ENCODE measurements around the gene CCDC102B. TPM values are rescaled to one million over a fixed set of nuclear protein-coding genes. Genes with fewer than 3 reads are reported as not detected.

CCDC102B gene
- total RNA-seq, 1 donor from 2014 or later = 4.9 TPM

DNA sequence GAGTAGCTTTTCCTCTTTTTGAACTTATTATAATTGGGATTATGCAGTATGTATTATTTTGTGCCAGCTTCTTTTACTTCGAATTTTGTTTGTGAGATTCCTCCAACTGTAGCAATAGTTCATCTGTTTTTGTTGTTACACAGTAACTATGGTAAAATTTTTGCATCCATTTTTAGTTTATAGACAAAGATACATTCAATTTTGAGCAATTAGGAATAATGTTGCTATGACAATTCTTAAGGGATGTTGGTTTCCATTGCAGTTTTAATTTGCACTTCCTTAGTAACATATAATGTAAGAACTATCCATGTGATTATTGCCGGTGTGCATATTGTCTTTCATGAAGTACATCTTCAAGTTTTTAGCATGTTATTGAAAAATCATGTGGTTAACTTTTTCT, 20.7 kb downstream of the CCDC102B start:
- DNase-seq (no peak), ATAC-seq (no peak)
- intact Hi-C loops (cut with micrococcal nuclease) = no loop called here

DNA sequence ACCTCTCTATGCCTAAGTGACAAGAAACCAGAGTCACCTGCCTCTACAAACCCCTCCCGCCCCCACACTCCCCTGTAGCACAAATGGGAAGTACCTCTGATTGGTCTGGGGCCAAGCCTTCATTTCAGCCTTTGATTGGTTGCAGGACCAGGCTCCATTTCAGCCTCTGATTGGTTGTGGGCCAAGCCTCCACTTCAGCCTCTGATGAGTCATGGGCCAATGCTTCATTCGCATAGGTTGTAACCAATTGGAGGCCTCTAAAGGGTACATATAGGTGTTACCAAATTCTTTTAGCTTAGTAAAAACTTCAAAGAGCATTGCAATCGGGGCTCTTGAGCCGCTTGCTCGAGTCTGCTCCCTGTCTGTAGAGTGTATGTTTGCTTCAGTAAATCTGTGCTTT, 25.0 kb downstream of the CCDC102B start:
- intact Hi-C loops (cut with micrococcal nuclease) = no loop called here
- ATAC-seq = no peak
- no peak for DNase-seq

GRCh38 chr18:68826121-68826520, 28.2 kb downstream of the CCDC102B start:
- no peak for ATAC-seq
- intact Hi-C loops (cut with micrococcal nuclease) = no loop called here
- DNase-seq = no peak

DNA sequence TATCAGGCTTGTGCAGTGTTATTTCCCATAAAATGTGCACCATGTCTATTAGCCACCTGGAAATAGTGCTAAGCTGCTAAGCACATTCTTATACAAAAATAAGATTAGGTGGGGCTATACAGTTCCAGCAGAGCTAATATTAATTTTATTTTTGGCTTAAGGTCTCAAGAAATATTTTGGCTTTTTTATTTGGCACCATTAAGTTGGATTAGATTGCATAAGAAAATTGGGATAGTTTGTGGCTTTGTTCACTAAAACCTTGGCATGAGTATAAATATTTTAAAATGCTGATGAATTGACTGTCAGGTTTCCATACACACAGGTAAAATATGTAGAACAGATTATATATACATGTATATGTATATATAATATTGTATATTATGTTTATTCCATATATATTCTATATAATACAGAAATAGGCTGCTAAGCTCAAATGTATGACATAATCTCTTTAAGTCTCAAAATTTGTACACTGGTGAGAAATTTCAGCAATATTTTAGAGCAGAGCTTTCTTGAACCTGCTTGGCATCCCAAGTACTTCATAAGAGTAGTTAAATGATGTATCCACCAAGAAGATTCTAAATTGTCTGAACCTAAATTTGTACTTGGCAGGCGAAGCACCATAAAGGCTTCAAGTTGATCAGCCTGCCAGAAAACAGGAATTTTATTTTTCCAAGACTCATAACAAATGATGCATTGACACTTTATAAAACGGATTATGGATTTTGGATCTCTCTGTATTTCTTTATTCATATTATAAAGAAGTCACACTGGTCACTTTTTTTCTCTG, 32.6 kb downstream of the CCDC102B start:
- intact Hi-C loops (cut with micrococcal nuclease) = no loop called here
- DNase-seq (no peak), ATAC-seq (no peak)

GRCh38 chr18:68833756-68834155, 35.9 kb downstream of the CCDC102B start:
- ATAC-seq (no peak), DNase-seq (no peak)
- intact Hi-C loops (cut with micrococcal nuclease) = no loop called here

DNA sequence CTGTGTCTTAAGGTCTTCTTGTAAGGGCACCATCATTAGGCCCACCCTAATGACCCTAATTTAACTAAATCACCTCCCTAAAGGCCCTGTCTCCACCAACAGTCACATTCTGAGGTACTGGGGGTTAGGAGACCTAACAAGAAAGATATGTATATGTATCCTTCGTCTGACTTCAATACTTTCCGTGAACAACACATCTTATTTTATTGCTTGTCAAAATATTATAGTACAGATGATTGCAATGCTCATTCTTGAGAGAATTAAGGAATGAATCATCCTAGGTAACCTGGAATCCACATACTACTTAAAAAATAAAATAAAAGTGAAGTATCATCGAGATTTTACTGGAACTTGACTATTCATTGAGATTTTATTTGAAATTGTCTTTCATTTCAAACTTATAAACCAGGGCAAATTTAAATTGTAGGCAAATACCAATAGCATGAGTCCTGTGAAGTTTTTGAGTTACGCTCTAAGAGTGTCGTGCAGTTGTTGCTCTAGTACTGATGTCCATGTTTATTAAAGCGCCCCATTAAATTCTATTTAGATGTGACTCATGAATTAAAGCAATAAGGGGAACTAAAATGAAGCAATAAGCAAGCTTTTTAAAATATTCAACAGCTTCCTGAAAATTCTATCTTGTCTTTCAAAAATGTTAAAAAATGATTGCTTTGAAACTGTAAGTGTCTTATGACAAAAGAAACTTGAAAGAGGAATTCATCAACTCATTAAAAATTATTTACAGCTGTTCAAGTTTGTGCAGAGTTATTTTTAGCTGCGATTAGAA, 40.0 kb downstream of the CCDC102B start:
- ATAC-seq (no peak), DNase-seq (no peak)
- intact Hi-C loops (cut with micrococcal nuclease) = no loop called here

DNA sequence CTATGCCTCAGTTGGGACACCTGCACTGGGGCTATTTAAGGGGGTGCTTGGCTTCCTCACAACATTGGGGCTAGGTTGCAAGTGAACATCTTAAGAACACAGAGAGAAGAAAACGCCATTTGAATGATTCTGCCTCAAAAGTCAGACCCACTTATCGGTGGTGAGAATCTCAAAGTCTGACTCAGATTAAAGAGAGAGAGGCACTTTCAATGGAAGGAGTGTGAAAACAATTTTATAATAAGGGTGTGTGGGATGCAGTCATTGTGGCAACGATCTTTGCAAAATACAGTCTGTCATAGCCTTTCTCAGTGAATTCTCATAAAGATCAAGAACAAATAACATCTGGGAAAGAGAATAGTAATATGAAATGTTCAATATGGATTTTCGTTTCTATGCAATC, 41.8 kb downstream of the CCDC102B start:
- DNase-seq (no peak), ATAC-seq (no peak)
- intact Hi-C loops (cut with micrococcal nuclease) = no loop called here

- DNase-seq = no peak
- ATAC-seq = peak; percentile 47
- intact Hi-C loops (cut with micrococcal nuclease) = no loop called here
Measured at GRCh38 chr18:68840554-68841263, 42.8 kb downstream of the CCDC102B start.

DNA sequence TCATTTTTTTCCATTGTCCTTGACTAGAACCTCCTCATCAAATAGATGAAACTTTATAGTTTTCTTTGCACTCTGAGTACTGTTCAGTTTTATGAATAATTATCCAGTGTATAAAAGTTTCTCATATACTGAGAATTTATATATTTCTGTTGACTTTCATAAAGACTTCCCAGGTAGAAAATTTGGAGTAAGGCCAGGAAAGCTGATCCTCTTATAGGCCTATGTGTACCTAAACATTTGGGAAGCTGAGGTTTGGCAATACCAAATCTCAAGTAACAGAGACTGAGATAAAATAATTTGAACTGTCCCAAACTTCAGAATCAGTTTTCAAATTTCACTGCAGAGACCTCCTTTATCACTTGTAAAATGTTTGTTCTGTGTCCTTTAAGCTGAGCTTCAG, 43.4 kb downstream of the CCDC102B start:
- no peak for ATAC-seq
- no peak for DNase-seq
- intact Hi-C loops (cut with micrococcal nuclease) = no loop called here

DNA sequence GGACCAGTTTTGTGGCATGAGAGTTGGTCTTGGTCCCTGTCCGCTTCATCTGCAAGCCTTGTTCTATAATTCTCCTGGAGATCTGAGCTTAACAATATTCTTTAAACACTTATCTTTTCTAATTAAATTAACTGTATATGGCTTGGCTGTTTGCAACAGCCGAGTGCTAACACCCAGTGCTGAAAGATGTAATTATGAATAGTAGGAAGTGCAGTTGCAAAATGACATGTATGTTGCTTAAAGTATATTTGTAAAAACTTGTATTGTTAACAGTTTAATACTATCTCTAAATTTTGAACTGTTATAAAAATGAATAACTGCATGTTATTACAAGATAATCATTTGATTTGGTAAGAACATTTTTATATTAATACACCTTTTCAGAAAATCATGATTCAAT, 45.1 kb downstream of the CCDC102B start:
- ATAC-seq (no peak), DNase-seq (no peak)
- intact Hi-C loops (cut with micrococcal nuclease) = no loop called here

DNA sequence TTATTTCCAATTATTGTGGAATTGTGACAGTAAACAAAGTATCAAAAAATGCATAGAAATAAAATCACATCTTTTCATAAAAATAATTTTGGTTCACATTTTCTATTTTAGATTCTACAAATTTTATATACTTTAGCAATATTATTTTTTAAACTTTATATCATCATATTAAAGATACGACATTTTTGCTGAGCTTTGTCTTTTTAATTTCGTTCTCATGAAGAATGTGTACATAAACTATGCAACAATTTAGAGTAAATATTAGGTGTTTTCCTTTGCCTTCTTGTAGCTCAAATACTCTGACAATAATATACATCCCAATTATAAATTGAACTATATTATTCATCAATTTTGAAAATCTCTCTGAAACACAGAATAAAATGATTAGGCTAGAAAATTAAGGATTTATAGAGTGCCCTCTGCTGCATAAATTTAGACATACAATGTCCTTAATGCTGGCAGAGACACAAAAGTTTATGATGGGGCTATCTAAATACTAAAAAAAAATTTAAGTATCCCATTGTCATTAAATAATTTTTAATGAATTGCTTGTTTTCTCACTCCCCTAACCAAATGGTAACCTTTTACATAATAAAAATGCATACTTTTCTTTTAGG, 45.7 kb downstream of the CCDC102B start:
- intact Hi-C loops (cut with micrococcal nuclease) = no loop called here
- ATAC-seq (no peak), DNase-seq (no peak)

DNA sequence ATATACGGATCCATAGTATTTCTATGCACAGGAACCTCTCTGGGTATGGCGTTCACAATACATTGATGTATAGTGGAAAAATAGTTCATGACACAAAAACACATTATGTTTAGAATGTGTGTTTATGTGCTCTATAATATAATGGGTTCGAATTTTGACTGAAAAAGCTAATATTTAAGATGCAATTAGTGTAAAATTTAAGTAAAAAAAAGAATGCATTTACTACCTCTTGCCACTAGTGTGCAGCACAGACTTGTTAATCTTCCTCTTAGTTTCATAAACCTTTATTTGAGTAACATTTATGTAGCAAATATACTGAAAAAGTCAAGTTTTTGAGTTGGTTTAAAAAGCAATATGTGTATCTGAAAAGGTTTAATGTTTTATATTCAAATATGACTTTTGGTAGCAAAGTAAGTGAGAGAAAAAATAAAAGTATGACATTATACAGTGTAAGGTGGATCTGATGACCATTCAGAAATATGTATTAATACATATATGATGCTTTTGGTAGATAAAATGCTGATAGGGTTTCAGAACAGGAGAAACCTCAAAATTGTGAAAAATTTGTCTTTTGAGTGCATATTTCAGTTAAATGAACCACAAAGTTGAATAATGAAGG, 49.4 kb downstream of the CCDC102B start:
- intact Hi-C loops (cut with micrococcal nuclease) = no loop called here
- ATAC-seq (no peak), DNase-seq (no peak)

- DNase-seq (no peak), ATAC-seq (no peak)
- intact Hi-C loops (cut with micrococcal nuclease) = no loop called here
Measured at GRCh38 chr18:68848242-68848641, 50.4 kb downstream of the CCDC102B start.

DNA sequence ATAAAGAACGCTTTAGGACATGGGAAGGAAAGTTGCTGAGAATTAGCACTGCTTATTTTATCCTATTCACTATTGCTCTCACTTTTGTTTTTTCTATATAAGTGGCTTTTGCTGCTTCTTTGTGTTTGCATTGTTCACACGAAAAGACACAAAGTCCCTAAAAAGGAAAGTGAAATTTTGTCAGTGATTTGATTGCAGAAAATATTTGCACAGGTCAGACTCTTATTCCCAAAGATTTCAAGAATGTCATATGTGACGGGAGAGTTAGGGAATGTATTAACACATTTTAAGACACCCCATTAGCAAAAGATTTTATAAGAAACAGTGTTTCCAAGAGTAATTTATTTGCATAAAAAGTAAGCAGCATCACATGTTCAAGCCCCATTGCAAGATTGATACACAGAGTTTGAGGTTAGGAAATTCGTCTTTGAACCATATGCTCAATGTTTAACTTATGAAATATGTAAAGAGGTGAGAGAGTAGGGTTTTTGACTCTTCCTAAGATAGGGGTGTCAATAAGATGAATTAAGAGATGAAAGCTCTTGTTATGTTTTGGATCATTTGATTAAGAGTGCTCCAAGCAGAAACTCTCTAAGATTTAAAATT, 57.0 kb downstream of the CCDC102B start:
- DNase-seq (no peak), ATAC-seq (no peak)
- intact Hi-C loops (cut with micrococcal nuclease) = no loop called here

DNA sequence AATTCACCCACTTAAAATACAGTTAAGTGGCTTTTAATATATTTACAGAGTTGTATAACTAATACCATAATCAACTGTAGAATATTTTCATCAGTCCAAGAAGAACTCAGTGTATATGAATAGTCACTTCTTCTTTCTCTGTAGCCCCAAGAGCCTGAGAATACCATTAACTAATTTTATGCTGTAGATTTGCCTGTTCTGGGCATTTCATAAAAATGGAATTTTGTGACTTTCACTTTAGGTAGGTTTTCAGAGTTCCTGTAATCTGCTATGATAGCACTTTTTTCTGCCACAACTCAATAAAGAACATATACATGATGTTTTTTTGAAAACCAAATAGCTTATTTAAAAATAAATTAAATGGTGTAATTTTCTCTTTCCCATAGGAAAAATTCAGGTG, 57.6 kb downstream of the CCDC102B start:
- DNase-seq (no peak), ATAC-seq (no peak)
- intact Hi-C loops (cut with micrococcal nuclease) = no loop called here

GRCh38 chr18:68861365-68861764, 63.5 kb downstream of the CCDC102B start:
- DNase-seq = no peak
- no peak for ATAC-seq
- intact Hi-C loops (cut with micrococcal nuclease) = no loop called here

- intact Hi-C loops (cut with micrococcal nuclease) = no loop called here
- ATAC-seq (no peak), DNase-seq (no peak)
Measured at GRCh38 chr18:68865021-68865420, 67.1 kb downstream of the CCDC102B start.

DNA sequence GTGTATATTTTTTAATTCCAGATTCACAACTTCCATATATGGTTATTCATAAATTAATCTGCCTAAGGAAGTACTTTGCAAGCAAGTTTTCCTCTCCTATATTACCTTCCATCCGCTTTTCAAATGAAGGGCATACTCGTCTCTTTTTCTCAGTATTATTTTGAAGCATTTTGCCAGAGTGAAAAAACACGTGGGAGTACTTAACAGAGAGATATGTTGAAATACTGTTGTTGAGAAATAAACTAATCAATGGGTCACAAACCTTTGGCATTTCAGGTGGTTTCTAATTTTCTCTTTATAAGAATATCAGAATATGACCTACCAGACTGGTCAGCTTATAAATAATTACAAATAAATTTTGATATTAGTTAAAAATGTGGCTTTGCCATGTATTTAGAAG, 67.6 kb downstream of the CCDC102B start:
- DNase-seq (no peak), ATAC-seq (no peak)
- intact Hi-C loops (cut with micrococcal nuclease) = no loop called here

DNA sequence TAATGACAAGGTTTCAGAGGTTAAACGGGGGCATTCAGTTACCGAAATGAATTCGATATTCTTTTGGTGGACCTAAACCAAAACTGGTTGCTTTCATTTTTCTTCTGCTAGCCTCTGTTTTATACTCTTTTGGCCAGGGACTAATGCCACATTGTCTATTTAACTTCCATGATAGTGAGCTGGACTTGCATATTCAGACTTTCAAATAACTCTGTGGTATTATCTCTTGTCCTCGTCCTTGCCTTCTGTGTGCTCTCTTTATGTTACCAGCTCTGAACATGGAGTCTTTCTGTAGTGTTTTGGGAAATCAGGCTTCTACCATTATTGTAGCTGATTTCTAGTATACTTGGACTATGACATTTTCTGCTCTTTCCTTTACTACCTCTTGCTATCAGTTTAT, 75.1 kb downstream of the CCDC102B start:
- DNase-seq (no peak), ATAC-seq (no peak)
- intact Hi-C loops (cut with micrococcal nuclease) = no loop called here
